K562 (cell line): ENCODE measurements around the gene SLC26A1. TPM values are rescaled to one million over a fixed set of nuclear protein-coding genes. Genes with fewer than 3 reads are reported as not detected.

ENCODE experiments used
- ATAC-seq: fragments of 200-7000 bp; cut with Tn5 transposase; 3 replicates; pipeline ENCODE4 v1.9.1; 2020; ENCODE audit warnings: moderate library complexity
- BruUV-seq: library from RNA; stranded (reverse); fragments of 400-500 nt; replicated peaks from 2 replicates; lab custom pipeline; 2021; lab: Mats Ljungman, UMichigan
- CTCF ChIA-PET: fragments of 300-600 bp; formaldehyde crosslinking; extraction: SDS; loops from one replicate; lab custom pipeline; 2021; ENCODE audit warnings: low intra/inter-chr PET ratio; lab: Yijun Ruan, JAX
- POLR2A ChIA-PET: fragments of 300-600, 350-650 bp; sonication (Branson Sonifier 250); formaldehyde crosslinking; extraction: SDS; loops from one replicate; lab custom pipeline; 2021; ENCODE audit warnings: antibody characterized with exemption, inconsistent platforms; lab: Yijun Ruan, JAX
- DNase-seq, 4 experiments: peaks; one replicate each; pipeline versions ENCODE4 v3.0.0 to v3.0.0-alpha.2; 2011 to 2018; ENCODE audit warnings: low spot score in 3 of 4, mixed read lengths in 3 of 4; ENCODE audit errors: extremely low read depth in 1 of 4
- FAIRE-seq: peaks from 2 replicates; lab custom pipeline; 2011; peaks lifted over from hg19 to GRCh38; lab: Jason Lieb, UNC
- H2AFZ ChIP-seq: 2 replicates; pipeline ENCODE4 v1.6.0; 2011; ENCODE audit warnings: low read depth, low read length, control low read depth, inconsistent platforms
- H3K27ac ChIP-seq: fragments of 200-600 bp; 3 replicates; pipeline ENCODE4 v1.8.0; 2011; ENCODE audit warnings: low read depth, mild to moderate bottlenecking, control low read depth, inconsistent platforms, low read length, moderate library complexity, mixed read lengths; ENCODE audit errors: extremely low read depth
- H3K27me3 ChIP-seq, 2 experiments: fragments of 300-600 bp in 1 of 2; 2 replicates in 1 of 2; 3 replicates in 1 of 2; pipeline versions ENCODE4 v1.6.0 to v1.8.0; 2011; ENCODE audit warnings: inconsistent platforms in 2 of 2, low read length in 2 of 2, mild to moderate bottlenecking in 1 of 2, mixed read lengths in 1 of 2, moderate library complexity in 1 of 2; ENCODE audit not compliant: control insufficient read depth in 2 of 2, insufficient read depth in 2 of 2
- H3K36me3 ChIP-seq: fragments of 300-600 bp; 3 replicates; pipeline ENCODE4 v1.8.0; 2011; ENCODE audit warnings: mild to moderate bottlenecking, low read length, inconsistent platforms; ENCODE audit not compliant: control insufficient read depth, insufficient read depth
- H3K4me1 ChIP-seq, 2 experiments: fragments of 200-600 bp in 1 of 2; replicated peaks in 1 of 2; 2 replicates in 1 of 2; 3 replicates in 1 of 2; pipeline versions ENCODE4 v1.5.1 to v1.8.0; 2011; ENCODE audit warnings: inconsistent platforms in 2 of 2, low read length in 2 of 2, mild to moderate bottlenecking in 1 of 2, mixed read lengths in 1 of 2, moderate library complexity in 1 of 2; ENCODE audit not compliant: control insufficient read depth in 2 of 2, insufficient read depth in 2 of 2
- H3K4me2 ChIP-seq: 2 replicates; pipeline ENCODE4 v1.6.1; 2011; ENCODE audit warnings: low read length, control low read depth, inconsistent platforms, mixed read lengths; ENCODE audit not compliant: insufficient read depth
- H3K4me3 ChIP-seq: fragments of 200-600 bp; sonication (generic), shearing (Covaris generic); 2 replicates; pipeline ENCODE4 v1.5.1; 2016; ENCODE audit warnings: control low read depth, inconsistent platforms
- H3K79me2 ChIP-seq: fragments of 200-600 bp; 3 replicates; pipeline ENCODE4 v1.8.0; 2011; ENCODE audit warnings: low read length, inconsistent platforms; ENCODE audit not compliant: control insufficient read depth, insufficient read depth
- H3K9ac ChIP-seq, 2 experiments: 2 replicates each; pipeline versions ENCODE4 v1.6.0 to v1.6.1; 2011; ENCODE audit warnings: low read depth in 2 of 2, low read length in 2 of 2, control low read depth in 1 of 2, inconsistent platforms in 1 of 2, mild to moderate bottlenecking in 1 of 2, mixed read lengths in 1 of 2; ENCODE audit not compliant: insufficient read depth in 1 of 2
- H3K9me1 ChIP-seq: one replicate; pipeline ENCODE4 v1.6.0; 2011; ENCODE audit warnings: inconsistent platforms, mild to moderate bottlenecking, low read length, moderate library complexity; ENCODE audit not compliant: control insufficient read depth, insufficient read depth
- H3K9me3 ChIP-seq: replicated peaks from 2 replicates; pipeline ENCODE4 v1.5.1; 2011; ENCODE audit warnings: low read depth, low read length, inconsistent platforms; ENCODE audit not compliant: control insufficient read depth, insufficient read depth
- H4K20me1 ChIP-seq: replicated peaks from 2 replicates; pipeline ENCODE4 v1.6.1; 2011; ENCODE audit warnings: low read length, inconsistent platforms, mixed read lengths; ENCODE audit not compliant: control insufficient read depth, insufficient read depth
- BACH1 ChIP-seq: fragments of 200-800 bp; sonication (Bioruptor generic); IDR thresholded peaks from 2 replicates; pipeline ENCODE4 v1.6.1; 2016; ENCODE audit warnings: missing genetic modification characterization, missing compliant biosample characterization
- EP300 ChIP-seq: IDR thresholded peaks from 2 replicates; pipeline ENCODE4 v1.6.1; 2012; ENCODE audit warnings: low read length, improper control_type of control experiment
- ETS2 ChIP-seq: IDR thresholded peaks from 2 replicates; pipeline ENCODE4 v1.6.1; 2016; ENCODE audit warnings: borderline replicate concordance, missing genetic modification characterization, mild to moderate bottlenecking, moderate library complexity, missing compliant biosample characterization; ENCODE audit not compliant: poor library complexity, severe bottlenecking
- MTF1 ChIP-seq: fragments of 250-450 bp; sonication (Bioruptor Pico); IDR thresholded peaks from 2 replicates; pipeline ENCODE4 v1.9.0; 2021; ENCODE audit warnings: moderate library complexity, mild to moderate bottlenecking, inconsistent platforms, borderline replicate concordance
- NFRKB ChIP-seq: fragments of 450-650 bp; IDR thresholded peaks from 2 replicates; pipeline ENCODE4 v1.6.1; 2016; ENCODE audit warnings: low read depth
- RAD51 ChIP-seq: fragments of 450-650 bp; IDR thresholded peaks from 2 replicates; pipeline ENCODE4 v1.7.1; 2016; ENCODE audit warnings: low read depth, mild to moderate bottlenecking, borderline replicate concordance
- RBM39 ChIP-seq: fragments of 200-400 bp; formaldehyde crosslinking; optimal IDR thresholded peaks from 2 replicates; pipeline ENCODE3; 2018; ENCODE audit warnings: low read depth, low read length
- TBP ChIP-seq: optimal IDR thresholded peaks from 2 replicates; pipeline ENCODE3; 2011; ENCODE audit warnings: low read depth, low read length, improper control_type of control experiment
- ZBTB8A ChIP-seq: fragments of 450-650 bp; IDR thresholded peaks from 2 replicates; pipeline ENCODE4 v1.6.1; 2018; ENCODE audit warnings: mild to moderate bottlenecking, moderate library complexity; ENCODE audit not compliant: partially characterized antibody
- WGBS: fragments of 100-300 bp; shearing (Covaris generic); methylation state at CpG from one replicate; pipeline ENCODE4 v1.1.6; 2016; ENCODE audit warnings: low coverage, mixed read lengths; ENCODE audit not compliant: insufficient coverage; ENCODE audit errors: missing lambda C conversion rate; 5-methylcytosine and 5-hydroxymethylcytosine counted together
- in situ Hi-C: fragments of 300-500 bp; cut with MboI; formaldehyde crosslinking; loops from 4 replicates; pipeline ENCODE4 v1.15.0; 2018; ENCODE audit warnings: inconsistent platforms, mixed read lengths
- intact Hi-C: fragments of 100-400 bp; cut with micrococcal nuclease; formaldehyde crosslinking; loops from 2 replicates; pipeline ENCODE4 v1.14.2; 2022
- polyA plus RNA-seq, 8 experiments: library from polyadenylated mRNA; depleted of rRNA in 4 of 8; stranded (reverse) in 5 of 8; unstranded in 3 of 8; fragments of >200 nt; fragmentation: Nextera tagmentation in 2 of 8; fragmentation: Illumina TruSeq in 1 of 8; extraction: Ambion mirVana in 2 of 8; extraction: Trizol in 1 of 8; gene quantifications; 2 replicates each; pipeline versions ENCODE4 v1.2.1 to v1.2.3, GENCODE V29; 2011 to 2014; ENCODE audit warnings: inconsistent platforms in 1 of 8, missing spikeins in 1 of 8
- total RNA-seq, 7 experiments: library from RNA; depleted of rRNA in 6 of 7; stranded (reverse); fragments of >200 nt in 6 of 7; fragmentation: Illumina TruSeq in 2 of 7; extraction: Trizol in 2 of 7; gene quantifications; 2 replicates each; pipeline versions ENCODE4 v1.2.1 to v1.2.3, GENCODE V29; 2011 to 2021; ENCODE audit warnings: low replicate concordance in 1 of 7
- TF ChIP-seq, protein P1 (sequence below): sonication (generic); formaldehyde crosslinking; IDR thresholded peaks from 2 replicates; pipeline ENCODE4 v1.8.1; 2023; ENCODE audit warnings: mild to moderate bottlenecking, missing genetic modification reagents
- TF ChIP-seq, protein P2 (sequence below): sonication (generic); formaldehyde crosslinking; IDR thresholded peaks from 2 replicates; pipeline ENCODE4 v1.4.0; 2020; ENCODE audit warnings: mild to moderate bottlenecking, missing genetic modification reagents
- TF ChIP-seq, protein P3 (sequence below), 2 experiments: fragments of 450-650 bp in 1 of 2; sonication (generic) in 1 of 2; formaldehyde crosslinking; conservative IDR thresholded peaks; 2 replicates each; pipeline versions ENCODE4 v1.4.0 to v1.8.1; 2020 to 2022; ENCODE audit warnings: mild to moderate bottlenecking in 1 of 2, missing genetic modification reagents in 1 of 2

SLC26A1 gene
- total and polyA plus RNA-seq, 9 of the 15 experiments (the other 6 are each of a cell fraction or from before 2014, with no cell fraction given): 0.11 to 4.2 (median 0.95) TPM

- H4K20me1 ChIP-seq: no peaks in the 10 kb centered on the region
- H3K9me3 ChIP-seq: no peaks in the 10 kb centered on the region
- POLR2A ChIA-PET: no interaction called here
- 89% methylated on average over 29 of the region's 48 CpGs for WGBS
- no peak overlapping the region for H2AFZ ChIP-seq
- no peak for ATAC-seq
- H3K4me1 ChIP-seq: peaks cover 0 to 57% of the 10 kb centered on the region in 2 experiments; a peak in 3 of 5 replicates
- H3K36me3 ChIP-seq: peaks cover 26% of the 10 kb centered on the region; the same call in 1 of the 3 replicates
- H3K79me2 ChIP-seq: no peaks in the 10 kb centered on the region
- no peak for TF ChIP-seq ETS2 (tag)
- TF ChIP-seq, protein P1, sequence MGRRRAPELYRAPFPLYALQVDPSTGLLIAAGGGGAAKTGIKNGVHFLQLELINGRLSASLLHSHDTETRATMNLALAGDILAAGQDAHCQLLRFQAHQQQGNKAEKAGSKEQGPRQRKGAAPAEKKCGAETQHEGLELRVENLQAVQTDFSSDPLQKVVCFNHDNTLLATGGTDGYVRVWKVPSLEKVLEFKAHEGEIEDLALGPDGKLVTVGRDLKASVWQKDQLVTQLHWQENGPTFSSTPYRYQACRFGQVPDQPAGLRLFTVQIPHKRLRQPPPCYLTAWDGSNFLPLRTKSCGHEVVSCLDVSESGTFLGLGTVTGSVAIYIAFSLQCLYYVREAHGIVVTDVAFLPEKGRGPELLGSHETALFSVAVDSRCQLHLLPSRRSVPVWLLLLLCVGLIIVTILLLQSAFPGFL (CRISPR knock-in tag): no peak
- TF ChIP-seq BACH1 (tag): no peak
- no peak for TF ChIP-seq EP300
- TF ChIP-seq NFRKB: no peak
- TF ChIP-seq TBP: no peak
- no peak for TF ChIP-seq RBM39
- TF ChIP-seq, protein P2, sequence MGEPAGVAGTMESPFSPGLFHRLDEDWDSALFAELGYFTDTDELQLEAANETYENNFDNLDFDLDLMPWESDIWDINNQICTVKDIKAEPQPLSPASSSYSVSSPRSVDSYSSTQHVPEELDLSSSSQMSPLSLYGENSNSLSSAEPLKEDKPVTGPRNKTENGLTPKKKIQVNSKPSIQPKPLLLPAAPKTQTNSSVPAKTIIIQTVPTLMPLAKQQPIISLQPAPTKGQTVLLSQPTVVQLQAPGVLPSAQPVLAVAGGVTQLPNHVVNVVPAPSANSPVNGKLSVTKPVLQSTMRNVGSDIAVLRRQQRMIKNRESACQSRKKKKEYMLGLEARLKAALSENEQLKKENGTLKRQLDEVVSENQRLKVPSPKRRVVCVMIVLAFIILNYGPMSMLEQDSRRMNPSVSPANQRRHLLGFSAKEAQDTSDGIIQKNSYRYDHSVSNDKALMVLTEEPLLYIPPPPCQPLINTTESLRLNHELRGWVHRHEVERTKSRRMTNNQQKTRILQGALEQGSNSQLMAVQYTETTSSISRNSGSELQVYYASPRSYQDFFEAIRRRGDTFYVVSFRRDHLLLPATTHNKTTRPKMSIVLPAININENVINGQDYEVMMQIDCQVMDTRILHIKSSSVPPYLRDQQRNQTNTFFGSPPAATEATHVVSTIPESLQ: no peak
- no peak for TF ChIP-seq RAD51
- TF ChIP-seq, protein P3, sequence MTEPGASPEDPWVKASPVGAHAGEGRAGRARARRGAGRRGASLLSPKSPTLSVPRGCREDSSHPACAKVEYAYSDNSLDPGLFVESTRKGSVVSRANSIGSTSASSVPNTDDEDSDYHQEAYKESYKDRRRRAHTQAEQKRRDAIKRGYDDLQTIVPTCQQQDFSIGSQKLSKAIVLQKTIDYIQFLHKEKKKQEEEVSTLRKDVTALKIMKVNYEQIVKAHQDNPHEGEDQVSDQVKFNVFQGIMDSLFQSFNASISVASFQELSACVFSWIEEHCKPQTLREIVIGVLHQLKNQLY (CRISPR knock-in tag; conservative IDR thresholded peaks at IDR 0.05): no peak
- TF ChIP-seq ZBTB8A: no peak
- TF ChIP-seq MTF1 (CRISPR knock-in tag): no peak
- no peak overlapping the region for H3K9ac ChIP-seq
- no peak overlapping the region for H3K4me2 ChIP-seq
- CTCF ChIA-PET: no interaction called here
- no peak for FAIRE-seq
- no peak overlapping the region for H3K27ac ChIP-seq
- no peaks in the 10 kb centered on the region for H3K27me3 ChIP-seq
- no TSS peak for BruUV-seq
- intact Hi-C loops: no loop called here
- in situ Hi-C loops: no loop called here
- no peaks in the 10 kb centered on the region for H3K9me1 ChIP-seq
- H3K4me3 ChIP-seq: no peak overlapping the region
- DNase-seq: no peak
These were observed 26.7 kb downstream of the SLC26A1 start for GRCh38 chr4:966266-967112.
